Osteoblast (primary cell): ENCODE measurements around the gene NIT1. TPM values are rescaled to one million over a fixed set of nuclear protein-coding genes. Genes with fewer than 3 reads are reported as not detected.

Source experiments
- DNase-seq: peaks from one replicate; pipeline ENCODE4 v3.0.0; 2011; ENCODE audit warnings: low spot score, mixed read lengths; ENCODE audit not compliant: insufficient read length; ENCODE audit errors: missing footprints
- H2AFZ ChIP-seq: 2 replicates; pipeline ENCODE4 v1.6.0; 2011; ENCODE audit warnings: mild to moderate bottlenecking, low read length
- H3K27ac ChIP-seq: 2 replicates; pipeline ENCODE4 v1.5.1; 2011; ENCODE audit warnings: mild to moderate bottlenecking, low read depth, low read length, moderate library complexity
- H3K27me3 ChIP-seq: 2 replicates; pipeline ENCODE4 v1.6.0; 2012; ENCODE audit warnings: mild to moderate bottlenecking, control low read depth, inconsistent platforms, low read length, moderate library complexity; ENCODE audit not compliant: insufficient read depth
- H3K36me3 ChIP-seq: 2 replicates; pipeline ENCODE4 v1.5.1; 2011; ENCODE audit warnings: mild to moderate bottlenecking, low read length, control low read depth, moderate library complexity; ENCODE audit not compliant: insufficient read depth
- H3K4me1 ChIP-seq: 2 replicates; pipeline ENCODE4 v1.5.1; 2011; ENCODE audit warnings: mild to moderate bottlenecking, low read length, control low read depth, moderate library complexity; ENCODE audit not compliant: insufficient read depth
- H3K4me2 ChIP-seq: 2 replicates; pipeline ENCODE4 v1.6.0; 2011; ENCODE audit warnings: mild to moderate bottlenecking, low read length; ENCODE audit not compliant: insufficient read depth
- H3K4me3 ChIP-seq: fragments of 200-600 bp; sonication (generic); 3 replicates; pipeline ENCODE4 v1.5.1; 2012; ENCODE audit warnings: mild to moderate bottlenecking, low read length, inconsistent platforms; ENCODE audit not compliant: insufficient read depth
- H3K79me2 ChIP-seq: 2 replicates; pipeline ENCODE4 v1.6.0; 2012; ENCODE audit warnings: mild to moderate bottlenecking, low read length, control low read depth, inconsistent platforms; ENCODE audit not compliant: insufficient read depth
- H3K9me3 ChIP-seq: 2 replicates; pipeline ENCODE4 v1.5.1; 2011; ENCODE audit warnings: low read depth, low read length, control low read depth
- H4K20me1 ChIP-seq: 2 replicates; pipeline ENCODE4 v1.6.0; 2012; ENCODE audit warnings: mild to moderate bottlenecking, low read length, control low read depth; ENCODE audit not compliant: insufficient read depth
- CTCF ChIP-seq: IDR thresholded peaks from 2 replicates; pipeline ENCODE4 v1.5.1; 2011; ENCODE audit warnings: mild to moderate bottlenecking, low read depth, low read length, moderate library complexity; ENCODE audit errors: extremely low read depth
- total RNA-seq: library from RNA; depleted of rRNA; stranded (reverse); fragments of >200 nt; gene quantifications from 2 replicates; pipeline ENCODE4 v1.2.3, GENCODE V29; 2012

Gene NIT1
- total RNA-seq, 1 donor = 23.9 TPM

DNA sequence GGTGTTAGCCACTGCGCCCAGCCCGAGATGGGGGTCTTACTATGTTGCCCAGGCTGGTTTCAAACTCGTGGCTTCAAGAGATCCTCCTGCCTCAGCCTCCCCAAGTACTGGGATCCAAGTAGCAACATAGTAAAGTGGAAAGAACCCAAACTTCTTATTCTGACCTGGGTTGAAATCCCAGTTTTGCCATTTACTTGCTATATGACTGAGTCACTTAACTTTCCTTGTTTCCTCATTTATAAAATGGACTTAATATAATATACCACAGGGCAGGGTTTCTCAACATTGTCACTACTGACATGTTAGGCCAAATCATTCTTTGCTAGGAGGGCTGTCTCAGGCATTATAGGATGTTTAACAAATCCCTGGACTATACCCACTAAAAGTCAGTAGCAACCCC is 6.8 kb upstream of the NIT1 start:
- peaks cover 5% of the 10 kb centered on the region for H3K36me3 ChIP-seq
- no peak overlapping the region for H2AFZ ChIP-seq
- no peak overlapping the region for H3K4me3 ChIP-seq
- H3K27me3 ChIP-seq = no peaks in the 10 kb centered on the region
- no peak overlapping the region for H3K4me2 ChIP-seq
- H3K9me3 ChIP-seq = no peaks in the 10 kb centered on the region
- DNase-seq = no peak
- H4K20me1 ChIP-seq = peaks cover 57% of the 10 kb centered on the region
- TF ChIP-seq CTCF = no peak
- peaks cover 26% of the 10 kb centered on the region for H3K4me1 ChIP-seq
- peaks cover 95% of the 10 kb centered on the region for H3K79me2 ChIP-seq
- no peak overlapping the region for H3K27ac ChIP-seq

GRCh38 chr1:161111527-161111926 is 6.4 kb upstream of the NIT1 start:
- no peak for DNase-seq
- Histone ChIP-seq H3K4me2 (no peak overlapping the region), H4K20me1 (peaks cover 56% of the 10 kb centered on the region), H3K9me3 (no peaks in the 10 kb centered on the region), H3K27me3 (no peaks in the 10 kb centered on the region), H3K79me2 (peaks cover 95% of the 10 kb centered on the region), H3K4me1 (peaks cover 28% of the 10 kb centered on the region), H2AFZ (no peak overlapping the region), H3K36me3 (peaks cover 5% of the 10 kb centered on the region), H3K4me3 (no peak overlapping the region), H3K27ac (no peak overlapping the region)
- TF ChIP-seq CTCF = no peak

DNA sequence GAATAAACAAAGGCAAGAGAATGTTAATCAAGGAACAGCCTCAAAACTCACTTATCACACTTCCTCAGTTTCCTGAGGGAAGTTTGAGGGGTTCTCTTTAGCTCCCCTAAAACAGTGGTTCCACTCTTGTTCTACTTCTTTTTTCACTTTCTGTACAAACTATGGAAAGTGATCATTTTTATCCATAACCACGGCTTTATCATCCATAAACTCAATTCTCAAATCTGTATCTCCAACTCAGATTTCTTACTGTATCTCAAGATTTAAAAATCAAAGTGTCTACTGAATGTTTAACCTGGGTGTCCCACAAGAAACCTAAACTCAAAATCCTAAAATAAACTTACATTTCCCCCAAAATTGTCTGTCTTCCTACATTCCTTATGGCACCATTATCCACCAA is 4.0 kb upstream of the NIT1 start:
- Histone ChIP-seq H3K79me2 (peaks cover 92% of the 10 kb centered on the region), H4K20me1 (peaks cover 50% of the 10 kb centered on the region), H3K4me2 (no peak overlapping the region), H3K9me3 (no peaks in the 10 kb centered on the region), H3K27me3 (no peaks in the 10 kb centered on the region), H3K36me3 (peaks cover 5% of the 10 kb centered on the region), H3K27ac (peak overlapping the region; percentile 98), H2AFZ (no peak overlapping the region), H3K4me3 (no peak overlapping the region), H3K4me1 (peaks cover 40% of the 10 kb centered on the region)
- DNase-seq = no peak
- no peak for TF ChIP-seq CTCF

GRCh38 chr1:161114556-161114955 is 3.3 kb upstream of the NIT1 start:
- H3K27ac ChIP-seq = peak overlapping the region; percentile 98
- peaks cover 91% of the 10 kb centered on the region for H3K79me2 ChIP-seq
- H4K20me1 ChIP-seq = peaks cover 45% of the 10 kb centered on the region
- no peak for TF ChIP-seq CTCF
- DNase-seq = no peak
- H3K4me1 ChIP-seq = peaks cover 47% of the 10 kb centered on the region
- H3K4me3 ChIP-seq = no peak overlapping the region
- peaks cover 3% of the 10 kb centered on the region for H3K36me3 ChIP-seq
- no peak overlapping the region for H2AFZ ChIP-seq
- no peaks in the 10 kb centered on the region for H3K9me3 ChIP-seq
- H3K27me3 ChIP-seq = no peaks in the 10 kb centered on the region
- H3K4me2 ChIP-seq = peak overlapping the region; percentile 27
